ENCODE results near the gene NPAS1. TPM values are rescaled to one million over a fixed set of nuclear protein-coding genes. Genes with fewer than 3 reads are reported as not detected.
A peak's percentile ranks its signal among the peaks of the same experiment; 100 is the strongest.

NPAS1 gene
- total and polyA plus RNA-seq, 2 of the 13 experiments (the other 11 are each of a cell fraction or from before 2014, with no cell fraction given) = 0.35 to 2.9 TPM

- TF ChIP-seq ZNF280B (CRISPR knock-in tag; IDR thresholded peaks at IDR 0.05; ENCODE audit: borderline replicate concordance) (no peak; the same call in 1 of the 2 replicates), HNRNPH1 (optimal IDR thresholded peaks at IDR 0.05; ENCODE audit: low read depth, low read length) (no peak), NCOA1 (CRISPR knock-in tag; IDR thresholded peaks at IDR 0.05) (no peak), ZNF597 (CRISPR knock-in tag; IDR thresholded peaks at IDR 0.05) (no peak), ZFY (CRISPR knock-in tag; IDR thresholded peaks at IDR 0.05) (peak; percentile 43), ZFX (CRISPR knock-in tag; IDR thresholded peaks at IDR 0.05; ENCODE audit: low read depth) (peak; percentile 75), TOE1 (CRISPR knock-in tag; IDR thresholded peaks at IDR 0.05) (no peak), DRAP1 (CRISPR knock-in tag; IDR thresholded peaks at IDR 0.05) (peak; percentile 61), GMEB1 (CRISPR knock-in tag; IDR thresholded peaks at IDR 0.05; ENCODE audit: borderline replicate concordance) (peak; percentile 27; the same call in 1 of the 2 replicates), MAF1 (CRISPR knock-in tag; IDR thresholded peaks at IDR 0.05; ENCODE audit: borderline replicate concordance) (no peak), ZNF768 (CRISPR knock-in tag; IDR thresholded peaks at IDR 0.05) (no peak), ELF1 (CRISPR knock-in tag; IDR thresholded peaks at IDR 0.05) (peak; percentile 59; the same call in 1 of the 2 replicates), HOXA3 (CRISPR knock-in tag; IDR thresholded peaks at IDR 0.05) (peak; percentile 90), RBFOX2 (IDR thresholded peaks at IDR 0.05; ENCODE audit: low read depth, low read length) (no peak; the same call in 1 of the 2 replicates), POGK (CRISPR knock-in tag; conservative IDR thresholded peaks at IDR 0.05) (peak; percentile 80; the same call in 1 of the 2 replicates), NR0B2 (CRISPR knock-in tag; IDR thresholded peaks at IDR 0.05) (0 out of 2 replicates have a peak, but pooled peaks have one; percentile 38), ZNF513 (CRISPR knock-in tag; conservative IDR thresholded peaks at IDR 0.05) (no peak), ZNF652 (CRISPR knock-in tag; IDR thresholded peaks at IDR 0.05; ENCODE audit: borderline replicate concordance, low read depth) (no peak), ZMAT3 (CRISPR knock-in tag; conservative IDR thresholded peaks at IDR 0.05) (0 out of 2 replicates have a peak, but pooled peaks have one; percentile 33)
These were observed 35.3 kb upstream of the NPAS1 start (continued) for GRCh38 chr19:46984077-46985010.
